AG10803 (cell line): ENCODE data around the gene NXN.
"Not testable (repeated sequence)": the region's sequence is repeated elsewhere in the genome, so short reads cannot be mapped to it uniquely, and the experiment has no call there.

Experiments
- DNase-seq: peaks from one replicate; pipeline ENCODE4 v3.0.0; 2010; ENCODE audit warnings: low read depth
- H3K4me3 ChIP-seq: 2 replicates; pipeline ENCODE4 v1.5.1; 2011; ENCODE audit warnings: mild to moderate bottlenecking, low read length, control low read depth
- TF ChIP-seq, protein P1 (sequence below): conservative IDR thresholded peaks from 2 replicates; pipeline ENCODE4 v1.5.1; 2011; ENCODE audit warnings: mild to moderate bottlenecking, low read length, control low read depth, inconsistent platforms

NXN gene

DNA sequence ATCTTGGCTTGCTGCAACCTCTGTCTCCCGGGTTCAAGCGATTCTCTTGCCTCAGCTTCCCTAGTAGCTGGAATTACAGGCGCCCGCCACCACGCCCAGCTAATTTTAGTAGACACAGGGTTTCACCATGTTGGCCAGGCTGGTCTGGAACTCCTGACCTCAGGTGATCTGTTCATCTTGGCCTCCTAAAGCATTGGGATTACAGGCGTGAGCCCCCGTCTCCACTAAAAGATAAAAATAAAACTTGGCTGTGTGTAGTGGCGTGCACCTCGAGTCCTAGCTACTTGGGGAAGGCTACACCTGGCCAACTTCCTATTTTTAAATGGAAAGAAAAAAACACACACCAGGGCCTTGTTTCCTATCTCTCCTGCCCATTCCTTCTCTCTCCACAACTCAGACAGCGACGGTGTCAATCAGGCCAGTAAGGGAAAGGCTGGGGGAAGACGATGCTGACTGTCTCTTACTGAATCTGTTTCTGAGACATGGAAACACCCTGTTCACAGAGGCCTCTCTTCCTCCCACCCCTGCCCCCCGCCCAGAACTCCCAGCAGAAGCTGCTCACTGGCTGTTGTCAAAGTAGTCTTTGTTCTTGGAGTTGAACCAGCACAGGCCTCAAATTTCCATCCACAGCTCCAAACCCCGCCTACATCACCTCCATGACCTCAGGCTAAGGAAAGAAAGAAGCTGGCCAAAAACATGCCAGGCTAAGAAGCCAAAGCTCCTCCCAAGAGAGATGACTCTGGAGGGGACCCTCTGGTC is 96.6 kb downstream of the NXN start:
- H3K4me3 ChIP-seq = no peak overlapping the region
- DNase-seq = peak; percentile 28
- TF ChIP-seq, protein P1, sequence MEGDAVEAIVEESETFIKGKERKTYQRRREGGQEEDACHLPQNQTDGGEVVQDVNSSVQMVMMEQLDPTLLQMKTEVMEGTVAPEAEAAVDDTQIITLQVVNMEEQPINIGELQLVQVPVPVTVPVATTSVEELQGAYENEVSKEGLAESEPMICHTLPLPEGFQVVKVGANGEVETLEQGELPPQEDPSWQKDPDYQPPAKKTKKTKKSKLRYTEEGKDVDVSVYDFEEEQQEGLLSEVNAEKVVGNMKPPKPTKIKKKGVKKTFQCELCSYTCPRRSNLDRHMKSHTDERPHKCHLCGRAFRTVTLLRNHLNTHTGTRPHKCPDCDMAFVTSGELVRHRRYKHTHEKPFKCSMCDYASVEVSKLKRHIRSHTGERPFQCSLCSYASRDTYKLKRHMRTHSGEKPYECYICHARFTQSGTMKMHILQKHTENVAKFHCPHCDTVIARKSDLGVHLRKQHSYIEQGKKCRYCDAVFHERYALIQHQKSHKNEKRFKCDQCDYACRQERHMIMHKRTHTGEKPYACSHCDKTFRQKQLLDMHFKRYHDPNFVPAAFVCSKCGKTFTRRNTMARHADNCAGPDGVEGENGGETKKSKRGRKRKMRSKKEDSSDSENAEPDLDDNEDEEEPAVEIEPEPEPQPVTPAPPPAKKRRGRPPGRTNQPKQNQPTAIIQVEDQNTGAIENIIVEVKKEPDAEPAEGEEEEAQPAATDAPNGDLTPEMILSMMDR = no peak

GRCh38 chr17:881778-882177 is 97.8 kb downstream of the NXN start:
- no peak for DNase-seq
- no peak overlapping the region for H3K4me3 ChIP-seq
- TF ChIP-seq, protein P1 = no peak

- no peak overlapping the region for H3K4me3 ChIP-seq
- DNase-seq = no peak
- TF ChIP-seq, protein P1 = no peak
Measured at GRCh38 chr17:880443-881269, 98.9 kb downstream of the NXN start.

DNA sequence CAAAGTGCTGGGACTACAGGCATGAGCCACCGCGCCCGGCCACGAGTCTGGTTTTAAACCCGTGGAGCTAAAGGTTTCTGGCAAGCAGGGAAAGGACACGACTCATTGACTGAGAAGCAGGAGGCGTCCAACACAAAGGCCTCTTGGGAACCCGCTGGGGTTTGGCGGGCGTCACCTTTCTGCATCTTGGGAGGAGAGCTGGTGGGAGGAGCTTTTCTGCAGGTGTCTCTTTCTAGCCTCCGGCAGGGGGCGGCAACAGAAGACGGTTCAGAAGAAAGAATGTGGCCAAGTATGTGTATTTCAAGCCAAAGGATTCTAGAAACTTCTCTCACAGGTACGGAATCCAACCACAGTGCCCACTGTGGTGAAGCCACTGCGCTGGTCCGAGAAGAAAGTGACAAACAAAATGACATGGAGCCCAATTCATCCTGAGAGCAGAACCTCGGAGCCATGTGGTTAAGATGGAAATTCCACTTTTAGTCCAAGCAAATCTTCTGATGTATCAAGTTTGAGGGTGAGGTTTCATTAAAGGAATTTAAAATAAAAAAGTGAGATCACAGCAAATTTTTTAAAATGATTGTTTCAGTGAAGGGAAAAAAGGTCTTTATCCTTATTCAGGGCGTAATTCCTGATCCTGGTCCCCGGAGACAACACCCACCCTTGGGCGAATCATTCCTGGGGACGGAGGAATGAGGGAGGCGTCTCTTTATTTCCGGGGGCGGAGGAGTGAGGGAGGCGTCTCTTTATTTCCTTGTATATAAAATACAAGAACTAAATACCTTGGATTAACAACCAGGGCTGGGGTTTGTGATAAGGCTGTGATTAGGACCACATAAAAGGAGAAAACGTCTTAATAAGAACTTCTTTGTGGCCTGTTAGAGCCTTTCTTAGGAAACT is 99.8 kb downstream of the NXN start:
- no peak overlapping the region for H3K4me3 ChIP-seq
- TF ChIP-seq, protein P1 = peak; percentile 46
- peak; percentile 61 for DNase-seq

DNA sequence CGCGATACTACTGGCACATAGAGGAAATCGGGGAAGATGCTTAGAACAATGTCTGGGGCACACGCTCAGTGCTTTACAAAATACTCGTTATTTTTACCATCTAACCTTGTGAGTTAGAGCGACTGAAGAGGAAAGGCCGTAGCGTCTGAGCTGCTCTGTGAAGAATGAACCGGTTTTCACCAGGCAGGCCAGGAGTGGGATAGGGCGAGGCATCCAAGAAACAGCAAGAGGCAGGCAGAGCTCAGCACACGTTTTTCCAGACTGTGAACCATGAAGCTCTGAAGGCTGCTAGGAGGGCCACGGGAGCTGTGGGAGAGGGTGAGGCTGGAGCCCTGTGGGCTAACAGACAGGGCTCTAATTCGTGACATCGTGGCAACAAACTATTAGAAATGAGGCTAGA is 101.9 kb downstream of the NXN start:
- H3K4me3 ChIP-seq = no peak overlapping the region
- TF ChIP-seq, protein P1 = no peak
- DNase-seq = no peak

- no peak overlapping the region for H3K4me3 ChIP-seq
- no peak for DNase-seq
- TF ChIP-seq, protein P1 = no peak
Measured at GRCh38 chr17:876272-876671, 103.3 kb downstream of the NXN start.

DNA sequence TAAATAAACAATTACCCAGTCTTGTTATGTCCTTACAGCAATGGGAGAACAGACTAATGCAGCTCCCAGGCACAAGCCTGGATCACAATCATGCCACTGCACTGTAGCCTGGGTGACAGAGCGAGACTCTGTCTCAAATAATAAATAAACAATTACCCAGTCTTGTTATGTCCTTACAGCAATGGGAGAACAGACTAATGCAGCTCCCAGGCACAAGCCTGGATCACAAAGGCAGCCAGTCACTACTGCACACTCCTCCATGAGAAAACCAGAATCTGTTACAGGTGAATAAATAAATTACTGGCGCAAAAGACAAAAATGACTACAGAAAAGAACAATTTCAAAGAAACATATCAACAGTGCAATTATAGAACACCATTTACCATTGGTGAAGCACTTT is 105.0 kb downstream of the NXN start:
- not testable (repeated sequence) for H3K4me3 ChIP-seq

More for the DNA sequence above, 105.0 kb downstream of the NXN start:
- DNase-seq = not testable (repeated sequence)
